Measurements from ENCODE around the gene NR3C1. TPM values are rescaled to one million over a fixed set of nuclear protein-coding genes. Genes with fewer than 3 reads are reported as not detected.

Gene NR3C1
- total RNA-seq, 1 experiment from 2014 or later = 31.4 TPM

DNA sequence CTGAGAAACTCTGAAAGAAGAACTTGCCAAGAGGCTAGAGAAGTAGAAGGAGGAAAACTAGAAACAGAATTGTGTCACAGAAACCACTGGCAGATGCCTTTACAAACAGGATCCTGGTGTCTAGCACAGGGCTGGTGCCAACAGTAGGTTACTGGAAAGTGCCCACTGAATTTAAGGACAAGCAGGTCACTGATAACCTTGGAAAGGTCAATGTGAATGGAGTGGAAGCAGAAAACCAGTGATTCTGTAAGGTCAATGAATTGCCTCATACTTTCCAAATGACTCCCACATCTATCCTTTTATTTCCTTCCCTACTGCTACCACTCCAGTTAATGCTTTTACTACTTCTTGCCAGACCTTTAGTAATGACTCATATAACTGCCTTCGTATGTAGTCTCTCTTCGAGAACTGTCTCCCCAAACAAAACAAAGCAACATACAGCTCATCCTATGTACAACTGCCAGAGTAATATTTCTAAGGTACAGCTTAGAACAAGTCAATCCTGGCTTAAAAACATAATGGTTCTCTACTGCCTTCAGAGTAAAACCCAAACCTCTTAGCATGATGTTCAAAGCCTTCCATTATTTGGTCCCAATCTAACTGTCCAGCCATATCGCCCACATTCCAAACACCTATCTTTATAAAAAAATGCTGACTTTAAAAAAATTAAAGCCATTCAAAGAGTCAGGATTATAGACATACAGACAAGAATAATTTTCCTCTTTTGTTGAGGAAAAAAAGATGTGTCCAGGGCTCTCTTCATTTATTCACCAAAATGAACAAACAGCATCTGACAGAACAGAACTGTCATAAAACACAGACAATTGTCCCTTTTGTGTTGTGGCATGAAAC is 52.5 kb downstream of the NR3C1 start:
- Histone ChIP-seq H3K4me2 (ENCODE audit: insufficient read depth, insufficient read length, low read length) (no peak overlapping the region), H2BK5ac (ENCODE audit: insufficient read length, low read length) (no peak overlapping the region), H2AFZ (ENCODE audit: low read length) (no peak overlapping the region), H4K5ac (ENCODE audit: insufficient read length, low read depth, low read length) (no peak overlapping the region), H2BK12ac (ENCODE audit: insufficient read length, low read depth, low read length) (no peak overlapping the region), H2AK5ac (ENCODE audit: insufficient read length, low read length) (no peak overlapping the region), H3T11ph (ENCODE audit: low read length) (no peak overlapping the region), H3K27me3 (ENCODE audit: insufficient read depth, low read length) (no peaks in the 10 kb centered on the region), H2BK20ac (ENCODE audit: low read depth, low read length, poor library complexity, severe bottlenecking) (no peak overlapping the region), H3K23me2 (ENCODE audit: insufficient read length, low read depth, low read length, poor library complexity, severe bottlenecking) (no peaks in the 10 kb centered on the region), H3K79me1 (ENCODE audit: insufficient read depth, low read depth, low read length, poor library complexity, severe bottlenecking) (no peaks in the 10 kb centered on the region), H3K18ac (ENCODE audit: insufficient read length, low read depth, low read length) (no peak overlapping the region), H3K14ac (ENCODE audit: insufficient read depth, low read length) (no peak overlapping the region), H3K4ac (ENCODE audit: low read depth, low read length) (no peak overlapping the region), H3K56ac (ENCODE audit: insufficient read length, low read depth, low read length) (no peak overlapping the region), H3K79me2 (ENCODE audit: insufficient read depth, low read length) (no peaks in the 10 kb centered on the region), H2BK15ac (ENCODE audit: low read depth, low read length) (no peak overlapping the region), H3K9me3 (ENCODE audit: control insufficient read depth, low read depth, low read length) (no peaks in the 10 kb centered on the region), H2BK120ac (ENCODE audit: low read depth, low read length, poor library complexity, severe bottlenecking) (no peak overlapping the region), H4K20me1 (ENCODE audit: control insufficient read depth, insufficient read depth, insufficient read length) (no peaks in the 10 kb centered on the region), H3K9ac (ENCODE audit: extremely low read depth, insufficient read length, low read length) (no peak overlapping the region), H4K91ac (ENCODE audit: insufficient read length, low read depth, low read length) (no peak overlapping the region), H3K23ac (ENCODE audit: insufficient read length, low read depth, low read length) (no peak overlapping the region), H3K4me1 (ENCODE audit: insufficient read depth, low read length) (no peaks in the 10 kb centered on the region), H4K8ac (replicated peaks; ENCODE audit: insufficient read length, low read depth, low read length) (no peak overlapping the region), H3K27ac (ENCODE audit: insufficient read length, low read depth, low read length) (no peak overlapping the region)
- DNase-seq = no peak
- no CpG with 5 or more reads among the region's 3 CpGs for WGBS (ENCODE audit: extremely low coverage, insufficient read length, low lambda C conversion rate)
- TF ChIP-seq, protein P1, sequence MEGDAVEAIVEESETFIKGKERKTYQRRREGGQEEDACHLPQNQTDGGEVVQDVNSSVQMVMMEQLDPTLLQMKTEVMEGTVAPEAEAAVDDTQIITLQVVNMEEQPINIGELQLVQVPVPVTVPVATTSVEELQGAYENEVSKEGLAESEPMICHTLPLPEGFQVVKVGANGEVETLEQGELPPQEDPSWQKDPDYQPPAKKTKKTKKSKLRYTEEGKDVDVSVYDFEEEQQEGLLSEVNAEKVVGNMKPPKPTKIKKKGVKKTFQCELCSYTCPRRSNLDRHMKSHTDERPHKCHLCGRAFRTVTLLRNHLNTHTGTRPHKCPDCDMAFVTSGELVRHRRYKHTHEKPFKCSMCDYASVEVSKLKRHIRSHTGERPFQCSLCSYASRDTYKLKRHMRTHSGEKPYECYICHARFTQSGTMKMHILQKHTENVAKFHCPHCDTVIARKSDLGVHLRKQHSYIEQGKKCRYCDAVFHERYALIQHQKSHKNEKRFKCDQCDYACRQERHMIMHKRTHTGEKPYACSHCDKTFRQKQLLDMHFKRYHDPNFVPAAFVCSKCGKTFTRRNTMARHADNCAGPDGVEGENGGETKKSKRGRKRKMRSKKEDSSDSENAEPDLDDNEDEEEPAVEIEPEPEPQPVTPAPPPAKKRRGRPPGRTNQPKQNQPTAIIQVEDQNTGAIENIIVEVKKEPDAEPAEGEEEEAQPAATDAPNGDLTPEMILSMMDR (conservative IDR thresholded peaks at IDR 0.05) = no peak
- no peaks in the 10 kb centered on the region for H3K27me3 Mint-ChIP-seq (ENCODE audit: low read depth)
- peaks cover 4 to 12% of the 10 kb centered on the region in 2 experiments for H3K4me1 Mint-ChIP-seq
- H3K27ac Mint-ChIP-seq = no peak overlapping the region
- H3K4me3 Mint-ChIP-seq = no peak overlapping the region
- H3K9me3 Mint-ChIP-seq = no peaks in the 10 kb centered on the region
- H3K36me3 Mint-ChIP-seq (ENCODE audit: insufficient read depth in 1 of 3, low read depth in 3 of 3) = no peaks in the 10 kb centered on the region

All from H9 (cell line).